GM21528 (cell line): ENCODE data around the gene GATAD2B.

Source experiments
- ATAC-seq: cut with Tn5 transposase; IDR thresholded peaks from one replicate; pipeline ENCODE4 v1.9.1; 2021; ENCODE audit warnings: mild to moderate bottlenecking, moderate library complexity; ENCODE audit not compliant: unreplicated experiment, low FRiP score

Gene GATAD2B

DNA sequence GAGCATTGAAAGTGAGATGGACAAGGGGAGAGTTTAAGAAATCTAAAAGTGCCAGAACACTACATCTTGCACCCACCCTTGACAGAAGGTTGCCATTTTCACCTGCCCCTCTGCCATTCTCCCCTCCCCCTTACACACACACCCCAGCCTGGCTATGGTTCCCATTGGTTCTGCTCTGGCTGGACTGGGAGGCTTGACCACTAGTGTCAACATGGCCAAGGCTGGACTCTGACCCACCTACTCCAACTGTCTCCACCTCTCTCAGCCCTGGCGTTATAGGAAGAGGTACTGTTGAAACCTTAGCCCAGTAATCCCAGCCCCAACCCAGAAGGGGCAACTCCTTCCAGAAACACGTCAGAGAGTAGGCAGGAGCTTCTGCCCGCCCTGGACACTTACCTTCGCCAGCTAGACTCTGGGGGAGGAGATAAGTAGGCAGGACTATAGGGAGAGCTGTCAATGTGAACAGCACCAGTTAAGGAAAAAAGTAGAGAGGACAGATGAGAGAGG lies 31.1 kb upstream of the GATAD2B start:
- no peak for ATAC-seq

DNA sequence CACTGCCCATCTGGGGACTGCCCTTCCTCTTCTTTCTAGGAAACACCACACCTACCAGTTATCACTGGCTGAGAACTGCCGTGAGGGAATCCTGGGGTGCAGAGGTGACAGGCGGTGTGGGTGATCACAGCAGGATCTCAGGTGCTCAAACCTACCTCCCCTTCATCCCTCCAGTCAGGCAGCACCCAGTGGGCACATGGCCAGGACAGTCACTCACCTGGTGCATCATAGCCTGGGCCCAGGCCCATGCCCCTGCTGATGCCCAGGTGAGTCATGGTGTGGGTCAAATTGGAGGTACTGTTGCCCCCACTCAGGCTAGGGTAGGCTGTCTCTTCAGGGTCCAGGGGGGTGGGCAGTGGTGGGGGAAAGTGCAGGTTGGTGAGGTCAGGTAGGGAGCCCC lies 29.0 kb upstream of the GATAD2B start:
- ATAC-seq: no peak

DNA sequence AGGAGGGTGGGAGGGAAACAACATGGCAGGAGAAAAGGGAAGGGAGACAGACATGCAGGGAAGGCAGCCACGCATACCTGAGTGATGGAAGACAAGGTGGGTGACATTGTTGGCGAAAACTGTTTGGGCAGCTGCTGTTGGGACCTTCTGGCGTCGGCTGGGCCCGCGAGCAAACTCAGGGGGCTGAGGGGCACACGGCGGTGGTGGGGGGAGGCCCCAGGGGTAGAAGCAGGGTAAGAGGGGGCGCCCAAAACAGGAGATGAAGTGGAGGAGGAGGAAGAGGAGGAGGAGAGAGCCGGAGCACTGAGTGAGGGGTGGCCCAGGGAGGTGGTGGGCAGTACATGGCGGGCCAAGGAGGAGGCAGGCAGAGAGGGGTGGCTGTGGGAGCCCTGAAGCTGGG lies 28.4 kb upstream of the GATAD2B start:
- ATAC-seq: no peak

DNA sequence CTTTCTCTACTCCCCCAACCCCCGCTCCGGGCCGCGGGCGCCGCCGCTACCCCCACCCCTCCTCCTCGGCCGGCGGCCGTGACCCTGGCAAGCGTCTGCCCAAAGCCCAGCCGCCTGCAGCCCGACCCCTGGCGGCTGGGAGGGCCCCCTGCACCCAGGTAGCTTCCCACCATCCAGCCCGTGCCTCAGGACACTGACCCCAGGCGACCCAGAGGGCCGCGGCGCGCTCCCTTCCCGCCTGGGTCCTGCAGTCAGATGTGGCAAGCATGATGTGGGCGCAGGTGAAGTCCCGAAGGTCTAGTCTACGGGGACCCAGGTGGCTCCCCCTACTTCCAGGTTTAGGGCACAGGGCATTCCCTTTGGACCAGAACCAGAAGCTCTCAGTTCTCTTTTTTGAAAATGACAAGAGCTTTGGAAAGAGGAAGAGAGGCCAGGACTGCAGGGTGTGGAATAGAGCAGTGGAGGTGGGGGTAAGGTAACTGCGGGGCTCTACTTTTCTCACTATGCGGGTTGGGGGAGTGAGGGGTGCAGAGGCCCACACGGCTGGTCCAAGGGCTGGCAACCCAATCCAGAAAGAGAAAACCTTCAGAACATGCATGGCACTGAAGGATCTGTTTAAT lies 24.0 kb upstream of the GATAD2B start, which contains the start of gene DENND4B:
Gene DENND4B, minus strand, starts transcription at position 97 of the 620 bp plus-strand sequence. CDS start 2,344 bp downstream, outside the sequence.
- peak; percentile 56 for ATAC-seq

DNA sequence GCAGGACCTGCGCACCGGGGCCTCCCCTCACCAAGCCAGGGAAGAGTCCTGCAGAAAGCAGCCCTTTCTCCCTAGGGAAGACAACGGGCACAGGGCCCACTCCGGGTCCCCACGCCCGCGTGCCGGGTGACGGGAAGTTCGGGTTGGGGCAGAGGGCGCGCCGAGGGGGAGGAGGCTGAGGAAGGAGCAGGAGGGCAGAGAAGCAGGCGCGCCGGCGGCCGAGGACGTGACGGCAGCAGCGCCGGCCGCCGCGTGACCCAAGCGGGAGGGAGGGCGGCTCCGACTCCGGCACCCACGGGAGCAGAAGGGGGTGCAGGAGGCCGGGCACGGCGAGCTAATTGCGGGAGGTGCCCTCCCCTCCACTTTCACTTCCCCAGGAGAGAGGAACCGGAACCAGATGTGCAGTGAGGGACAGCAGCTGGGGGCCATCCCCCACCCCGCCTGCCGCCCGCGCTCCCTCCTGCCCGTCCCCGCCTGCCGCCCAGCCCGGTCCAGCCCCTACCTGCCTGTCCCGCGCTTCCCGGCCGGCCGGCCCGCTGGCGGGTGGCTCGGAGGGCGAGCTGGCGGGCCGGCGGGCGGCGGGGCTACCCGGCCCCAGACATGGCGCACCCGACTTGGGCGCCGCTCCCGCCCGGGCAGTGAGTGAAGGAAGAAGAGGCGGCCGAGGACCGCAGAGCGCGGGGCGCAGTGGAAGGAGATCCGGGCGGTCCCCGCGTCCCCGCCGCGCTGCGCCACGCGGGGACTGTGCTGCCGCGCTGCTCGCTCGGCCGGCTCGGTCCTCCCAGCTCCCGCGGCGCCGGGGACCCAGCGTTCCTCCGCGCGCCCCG lies 23.2 kb upstream of the GATAD2B start:
- peak; percentile 68 for ATAC-seq

- no peak for ATAC-seq
These were observed 22.5 kb upstream of the GATAD2B start for GRCh38 chr1:153945131-153945794.

DNA sequence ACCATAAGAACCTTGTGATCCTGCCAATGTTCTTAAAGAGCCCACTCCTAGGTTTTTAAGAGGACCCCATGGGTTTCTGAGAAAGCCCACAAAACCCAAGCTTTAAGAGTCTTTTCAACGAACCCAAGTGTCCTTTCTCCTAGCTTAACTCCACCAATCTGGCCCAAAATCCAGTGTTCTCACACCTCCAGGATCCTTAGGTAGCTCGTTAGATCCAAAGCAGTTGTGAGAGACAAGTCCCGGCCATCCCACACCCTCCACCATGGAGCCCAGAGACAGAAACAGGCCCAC lies 22.0 kb upstream of the GATAD2B start:
- ATAC-seq: no peak

DNA sequence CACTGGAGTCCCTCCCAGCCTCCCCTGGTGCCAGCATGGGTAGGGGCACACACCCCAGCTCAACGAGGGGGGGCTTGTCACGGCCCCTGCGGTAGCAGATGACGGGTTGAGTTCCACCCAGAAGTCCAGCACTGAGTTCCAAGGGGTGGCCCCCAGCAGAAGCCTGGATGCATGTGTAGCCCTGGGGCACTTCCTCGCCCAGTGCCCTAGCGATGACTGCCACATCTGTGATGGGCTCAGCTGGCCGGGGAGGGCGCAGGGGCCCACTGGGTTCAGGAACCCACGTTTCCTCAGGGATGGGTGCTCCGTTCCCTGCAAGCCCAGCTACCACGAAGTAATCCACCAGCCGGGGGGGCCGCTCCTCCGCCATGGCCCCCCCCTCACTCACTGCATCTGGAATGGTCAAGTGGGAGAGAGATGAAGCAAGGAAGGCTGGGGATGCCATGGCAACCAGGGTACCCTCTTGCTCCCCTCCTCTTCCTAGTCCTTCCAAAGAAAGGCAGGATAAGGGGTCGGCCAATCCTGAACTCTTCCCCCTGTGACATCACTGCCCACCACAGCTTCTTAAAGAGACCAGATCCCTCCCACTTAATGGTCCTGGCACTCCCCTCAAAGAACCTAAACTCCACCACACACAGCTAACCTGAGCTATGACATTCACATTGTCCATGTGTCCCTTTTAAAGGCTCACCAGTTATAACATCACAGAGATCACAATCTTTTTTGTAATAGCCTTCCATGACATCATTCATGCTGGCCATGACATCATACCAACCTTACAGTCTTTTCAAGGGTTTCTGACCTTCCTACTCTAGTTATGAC lies 21.4 kb upstream of the GATAD2B start:
- ATAC-seq: no peak

DNA sequence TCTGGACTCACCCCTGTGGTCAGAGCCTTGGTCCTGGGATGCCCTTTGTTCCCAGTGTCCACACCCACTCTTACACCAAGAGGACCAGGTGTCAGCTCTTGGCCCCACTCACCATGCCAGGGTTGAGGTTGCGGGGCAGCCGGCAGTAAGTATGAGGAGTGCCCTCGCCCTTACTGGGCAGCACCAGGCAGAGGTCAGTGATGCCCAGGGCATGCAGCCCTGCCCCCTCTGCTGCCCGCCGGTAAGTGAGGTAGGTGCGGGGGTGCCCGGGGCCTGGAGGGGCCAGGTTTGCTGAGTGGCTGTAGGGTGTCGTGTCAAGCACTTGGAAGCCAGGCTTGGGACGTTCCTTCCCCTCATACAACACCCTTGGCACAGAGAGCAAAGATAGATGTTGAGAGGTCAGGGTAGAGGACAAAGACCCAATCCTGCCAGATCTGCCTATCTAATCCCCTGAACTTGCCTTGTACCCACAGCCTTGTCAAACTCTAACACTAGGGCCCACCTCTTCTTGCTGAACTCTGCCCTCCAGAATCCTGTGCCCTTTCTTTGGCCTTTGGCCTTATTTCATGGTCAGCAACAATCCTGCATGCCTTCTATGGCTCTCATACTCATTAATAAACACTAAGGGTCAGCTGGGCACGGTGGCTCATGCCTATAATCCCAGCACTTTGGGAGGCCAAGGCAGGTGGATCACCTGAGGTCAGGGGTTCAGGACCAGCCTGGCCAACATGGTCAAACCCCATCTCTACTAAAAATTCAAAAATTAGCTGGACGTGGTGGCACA lies 20.2 kb upstream of the GATAD2B start:
- ATAC-seq: no peak

GRCh38 chr1:153941826-153942725 lies 19.3 kb upstream of the GATAD2B start:
- no peak for ATAC-seq

DNA sequence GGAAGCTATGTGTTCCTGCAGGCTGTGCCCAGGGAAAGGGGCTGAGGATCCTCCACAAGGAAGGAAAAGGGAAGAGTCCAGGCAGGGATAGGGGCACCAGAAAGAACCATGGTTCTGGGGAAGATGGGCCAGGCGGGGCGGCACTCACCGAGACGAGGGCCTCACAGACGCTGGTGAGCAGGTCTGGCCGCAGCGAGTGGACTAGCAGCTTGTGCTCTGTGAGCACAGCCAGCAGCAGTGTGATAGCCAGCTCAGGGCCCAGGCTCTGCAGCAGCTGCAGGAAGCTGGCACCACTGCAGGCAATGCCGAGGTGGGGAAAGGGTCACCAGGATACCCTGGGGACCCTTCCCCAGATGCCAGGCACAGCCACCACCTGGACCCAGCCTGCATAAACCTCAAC lies 18.0 kb upstream of the GATAD2B start:
- no peak for ATAC-seq

GRCh38 chr1:153939476-153939875 lies 16.7 kb upstream of the GATAD2B start:
- ATAC-seq: no peak

DNA sequence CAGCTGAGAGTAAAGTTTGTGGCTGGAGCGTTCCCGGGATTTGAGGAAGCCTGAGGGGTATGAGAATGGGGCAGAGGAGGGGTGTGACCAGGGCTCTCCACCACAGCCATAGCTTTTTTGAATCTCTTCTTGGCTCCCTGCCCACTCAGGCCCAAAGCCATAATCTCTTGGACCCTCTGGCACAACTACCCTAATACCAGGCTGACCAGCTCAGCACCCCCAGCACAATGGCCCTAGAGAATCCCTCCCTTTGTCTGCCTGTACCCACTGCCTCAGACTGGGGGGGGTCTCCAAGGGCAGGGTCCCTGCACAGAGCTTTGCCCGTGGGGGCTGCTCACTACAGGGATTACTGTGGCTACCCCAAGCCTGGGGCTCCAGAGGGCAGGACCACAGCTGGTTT lies 16.2 kb upstream of the GATAD2B start:
- no peak for ATAC-seq

DNA sequence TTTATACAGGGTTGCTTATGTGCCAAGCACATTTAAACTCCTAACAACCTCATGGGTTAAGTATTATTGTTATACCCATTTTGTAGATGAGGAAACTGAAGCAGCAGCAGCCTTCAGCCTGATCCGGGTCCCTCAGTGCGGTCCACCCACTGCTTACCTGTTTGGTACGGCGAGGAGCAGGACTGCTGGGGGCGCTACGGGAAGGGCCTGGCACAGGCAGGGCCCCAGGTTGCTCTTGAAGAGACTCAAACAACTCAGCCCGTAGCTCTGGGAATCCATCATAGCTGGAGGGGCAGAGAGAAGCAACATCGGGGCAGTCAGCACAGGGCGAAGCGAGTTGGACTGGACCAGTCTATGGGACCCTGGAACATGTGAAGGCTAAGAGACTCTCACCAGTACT lies 14.6 kb upstream of the GATAD2B start:
- no peak for ATAC-seq

GRCh38 chr1:153936011-153936802 lies 13.4 kb upstream of the GATAD2B start:
- no peak for ATAC-seq

DNA sequence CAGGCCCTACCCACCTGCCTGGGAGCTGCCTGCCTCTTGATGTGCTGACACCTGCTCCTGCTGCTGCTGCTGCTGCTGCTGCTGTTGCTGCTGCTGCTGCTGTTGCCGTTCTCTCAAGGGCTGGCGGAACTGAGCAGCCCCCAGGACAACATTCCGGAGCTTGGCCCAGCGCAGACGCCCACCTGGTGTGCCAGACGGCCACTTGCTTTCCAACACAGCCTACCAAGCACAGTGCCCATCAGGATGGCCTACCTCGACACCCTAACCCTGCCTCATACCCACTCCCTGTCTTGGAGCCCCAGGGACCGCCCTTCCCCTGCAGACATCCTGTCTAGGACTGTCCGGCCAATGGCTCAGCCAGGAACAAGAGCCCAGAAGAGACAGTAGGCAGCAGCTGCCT lies 12.0 kb upstream of the GATAD2B start:
- no peak for ATAC-seq

- ATAC-seq: no peak
These were observed 11.2 kb upstream of the GATAD2B start for GRCh38 chr1:153933955-153934354.

DNA sequence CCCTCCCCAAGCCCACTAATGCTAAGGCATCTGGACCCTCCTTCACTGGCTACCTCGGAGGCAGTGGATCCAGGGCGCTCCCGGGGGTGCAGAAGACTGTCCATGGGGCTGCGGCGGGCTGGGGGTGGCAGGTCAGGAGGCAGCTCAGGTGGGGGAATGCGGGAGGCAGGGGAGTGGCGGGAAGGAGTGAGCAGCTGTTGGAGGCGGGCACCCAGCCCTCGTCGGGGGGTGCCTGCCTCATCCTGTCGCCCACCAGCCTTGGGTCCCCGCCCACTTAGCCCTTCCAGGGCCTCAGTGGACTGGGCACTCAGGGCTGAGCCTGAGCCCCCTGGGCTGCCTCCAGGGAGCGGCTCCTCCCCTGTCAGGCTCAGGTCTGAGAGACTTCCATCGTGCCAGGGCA lies 10.7 kb upstream of the GATAD2B start:
- ATAC-seq: no peak
